Hematopoietic multipotent progenitor cell treated with erythropoietin and hydrocortisone succinate and interleukin-3 and kit ligand, for 6 days (in vitro differentiated cells): ENCODE data around the gene BCL7A.
"Not testable (repeated sequence)": the region's sequence is repeated elsewhere in the genome, so short reads cannot be mapped to it uniquely, and the experiment has no call there.

Source experiments
- DNase-seq: peaks from one replicate; pipeline ENCODE4 v3.0.0-alpha.2; 2015

Gene BCL7A

GRCh38 chr12:122028165-122028904, 6.7 kb downstream of the BCL7A start:
- DNase-seq: no peak

- DNase-seq: no peak
These were observed 7.3 kb downstream of the BCL7A start for GRCh38 chr12:122028905-122029560.

GRCh38 chr12:122029620-122030423, 8.1 kb downstream of the BCL7A start:
- DNase-seq: no peak

GRCh38 chr12:122030424-122031035, 8.8 kb downstream of the BCL7A start:
- peak; percentile 50 for DNase-seq

GRCh38 chr12:122031342-122032216, 9.9 kb downstream of the BCL7A start:
- peak; percentile 73 for DNase-seq

GRCh38 chr12:122032580-122032979, 10.9 kb downstream of the BCL7A start:
- no peak for DNase-seq

- DNase-seq: no peak
These were observed 13.6 kb downstream of the BCL7A start for GRCh38 chr12:122035292-122035691.

- DNase-seq: no peak
These were observed 14.5 kb downstream of the BCL7A start for GRCh38 chr12:122036153-122036552.

- no peak for DNase-seq
These were observed 19.1 kb downstream of the BCL7A start for GRCh38 chr12:122040579-122041386.

GRCh38 chr12:122041458-122041857, 19.8 kb downstream of the BCL7A start:
- not testable (repeated sequence) for DNase-seq

- no peak for DNase-seq
These were observed 21.2 kb downstream of the BCL7A start for GRCh38 chr12:122042910-122043309.

- no peak for DNase-seq
These were observed 21.8 kb downstream of the BCL7A start for GRCh38 chr12:122043476-122043875.

GRCh38 chr12:122045262-122045661, 23.6 kb downstream of the BCL7A start:
- DNase-seq: no peak

GRCh38 chr12:122046145-122046544, 24.5 kb downstream of the BCL7A start:
- no peak for DNase-seq

GRCh38 chr12:122048151-122048550, 26.5 kb downstream of the BCL7A start:
- no peak for DNase-seq

GRCh38 chr12:122049827-122050226, 28.1 kb downstream of the BCL7A start:
- DNase-seq: no peak

- DNase-seq: no peak
These were observed 29.0 kb downstream of the BCL7A start for GRCh38 chr12:122050706-122051105.

GRCh38 chr12:122051231-122051876, 29.7 kb downstream of the BCL7A start:
- DNase-seq: no peak

- no peak for DNase-seq
These were observed 30.6 kb downstream of the BCL7A start for GRCh38 chr12:122052285-122052684.

GRCh38 chr12:122054842-122055520, 33.3 kb downstream of the BCL7A start:
- no peak for DNase-seq
